CD14-positive monocyte (primary cell): ENCODE measurements around the gene LACC1. TPM values are rescaled to one million over a fixed set of nuclear protein-coding genes. Genes with fewer than 3 reads are reported as not detected.

Experiments
- DNase-seq, 3 donors: peaks; one replicate each; pipeline ENCODE4 v3.0.0-alpha.2; 2011 to 2022
- H2AFZ ChIP-seq: 2 replicates; pipeline ENCODE4 v1.6.0; 2012; ENCODE audit warnings: mild to moderate bottlenecking, low read depth, low read length, inconsistent platforms; ENCODE audit not compliant: insufficient read depth, poor library complexity, severe bottlenecking
- H3K27ac ChIP-seq, 2 donors: 1 replicate in 1 of 2; 2 replicates in 1 of 2; pipeline ENCODE4 v1.5.1; 2012 to 2013; ENCODE audit warnings: low read length in 2 of 2, control low read depth in 1 of 2, inconsistent platforms in 1 of 2, low read depth in 1 of 2, mild to moderate bottlenecking in 1 of 2
- H3K27me3 ChIP-seq, 2 donors: one replicate each; pipeline versions ENCODE4 v1.6.0 to v1.6.1; 2011 to 2013; ENCODE audit warnings: low read length in 2 of 2; ENCODE audit not compliant: control insufficient read depth in 2 of 2, insufficient read depth in 2 of 2
- H3K36me3 ChIP-seq, 2 donors: replicated peaks in 1 of 2; 1 replicate in 1 of 2; 2 replicates in 1 of 2; pipeline versions ENCODE4 v1.5.1 to v1.6.1; 2012 to 2013; ENCODE audit warnings: low read length in 2 of 2, control low read depth in 1 of 2, inconsistent platforms in 1 of 2, mild to moderate bottlenecking in 1 of 2; ENCODE audit not compliant: insufficient read depth in 2 of 2, control insufficient read depth in 1 of 2
- H3K4me1 ChIP-seq, 2 donors: 1 replicate in 1 of 2; 2 replicates in 1 of 2; pipeline versions ENCODE4 v1.5.1 to v1.6.1; 2012 to 2013; ENCODE audit warnings: low read length in 2 of 2, control low read depth in 1 of 2, inconsistent platforms in 1 of 2, mild to moderate bottlenecking in 1 of 2, moderate library complexity in 1 of 2; ENCODE audit not compliant: insufficient read depth in 2 of 2, control insufficient read depth in 1 of 2
- H3K4me2 ChIP-seq: replicated peaks from 2 replicates; pipeline ENCODE3; 2012; ENCODE audit warnings: low read length, moderate library complexity, mild to moderate bottlenecking; ENCODE audit not compliant: poor library complexity, severe bottlenecking; ENCODE audit errors: extremely low read depth
- H3K4me3 ChIP-seq, 3 experiments: fragments of 200-600 bp in 1 of 3; sonication (generic) in 1 of 3; replicated peaks in 1 of 3; 1 replicate in 2 of 3; 2 replicates in 1 of 3; pipeline ENCODE4 v1.5.1; 2011 to 2013; ENCODE audit warnings: low read length in 3 of 3, mild to moderate bottlenecking in 3 of 3, control low read depth in 2 of 3, low read depth in 2 of 3, inconsistent platforms in 1 of 3, moderate library complexity in 1 of 3
- H3K79me2 ChIP-seq: 2 replicates; pipeline ENCODE4 v1.6.0; 2012; ENCODE audit warnings: mild to moderate bottlenecking, control low read depth, inconsistent platforms, low read length, moderate library complexity; ENCODE audit not compliant: insufficient read depth
- H3K9ac ChIP-seq: 2 replicates; pipeline ENCODE4 v1.6.0; 2017; ENCODE audit warnings: low read length, mild to moderate bottlenecking; ENCODE audit not compliant: insufficient read depth, poor library complexity, severe bottlenecking
- H3K9me3 ChIP-seq, 2 donors: replicated peaks in 1 of 2; 1 replicate in 1 of 2; 2 replicates in 1 of 2; pipeline versions ENCODE4 v1.5.1 to v1.6.1; 2012 to 2013; ENCODE audit warnings: low read length in 2 of 2, control low read depth in 1 of 2; ENCODE audit not compliant: control insufficient read depth in 1 of 2, insufficient read depth in 1 of 2
- H4K20me1 ChIP-seq: 2 replicates; pipeline ENCODE4 v1.6.0; 2012; ENCODE audit warnings: mild to moderate bottlenecking, low read length, control low read depth, moderate library complexity; ENCODE audit not compliant: insufficient read depth
- H3K27ac Mint-ChIP-seq, 7 donors: one replicate each; pipeline ENCODE4 v1.8.0; 2020; ENCODE audit warnings: mild to moderate bottlenecking in 7 of 7, mixed read lengths in 7 of 7, moderate library complexity in 6 of 7, inconsistent platforms in 2 of 7
- H3K27me3 Mint-ChIP-seq, 3 donors: one replicate each; pipeline ENCODE4 v1.8.0; 2021 to 2022; ENCODE audit warnings: low read depth in 3 of 3, mild to moderate bottlenecking in 3 of 3, mixed read lengths in 3 of 3, moderate library complexity in 3 of 3, inconsistent platforms in 1 of 3
- H3K36me3 Mint-ChIP-seq, 2 donors: one replicate each; pipeline ENCODE4 v1.8.0; 2020; ENCODE audit warnings: mixed read lengths in 2 of 2, inconsistent platforms in 1 of 2, mild to moderate bottlenecking in 1 of 2
- H3K4me1 Mint-ChIP-seq: one replicate; pipeline ENCODE4 v1.8.0; 2020; ENCODE audit warnings: mild to moderate bottlenecking, mixed read lengths
- H3K4me3 Mint-ChIP-seq, 2 donors: one replicate each; pipeline ENCODE4 v1.8.0; 2020; ENCODE audit warnings: mild to moderate bottlenecking in 2 of 2, mixed read lengths in 2 of 2, moderate library complexity in 1 of 2
- H3K9me3 Mint-ChIP-seq, 7 donors: one replicate each; pipeline ENCODE4 v1.8.0; 2020 to 2022; ENCODE audit warnings: mixed read lengths in 7 of 7, mild to moderate bottlenecking in 6 of 7, moderate library complexity in 6 of 7, inconsistent platforms in 2 of 7
- CTCF ChIP-seq: fragments of 200-600 bp; IDR thresholded peaks from one replicate; pipeline ENCODE4 v1.8.0; 2022; ENCODE audit warnings: antibody characterized with exemption, mild to moderate bottlenecking
- WGBS: methylation state at CpG from one replicate; pipeline ENCODE4 v1.1.5; 2013; ENCODE audit warnings: missing lambda C conversion rate; ENCODE audit not compliant: insufficient coverage; 5-methylcytosine and 5-hydroxymethylcytosine counted together
- intact Hi-C, 2 donors: fragments of 100-400 bp; cut with micrococcal nuclease; formaldehyde crosslinking; loops; one replicate each; pipeline versions ENCODE4 v1.15.0 to v1.15.1; 2023
- polyA plus RNA-seq, 3 donors: library from polyadenylated mRNA; depleted of rRNA in 1 of 3; unstranded in 2 of 3; stranded (reverse) in 1 of 3; fragments of 300-500 nt in 2 of 3; fragments of >200 nt in 1 of 3; fragmentation: Illumina TruSeq in 2 of 3; gene quantifications; 1 replicate in 2 of 3; 2 replicates in 1 of 3; pipeline ENCODE4 v1.2.3, GENCODE V29; 2012 to 2021

Gene LACC1
- polyA plus RNA-seq, 3 donors, result 2.6 to 7.7 (median 5.9) TPM

GRCh38 chr13:43831088-43831487, 48.6 kb upstream of the LACC1 start:
- Histone ChIP-seq H2AFZ (no peak overlapping the region), H3K4me3 (no peak overlapping the region), H3K4me2 (no peak overlapping the region), H3K4me1 (peaks cover 9 to 11% of the 10 kb centered on the region in 2 donors), H3K36me3 (no peaks in the 10 kb centered on the region), H3K27me3 (no peaks in the 10 kb centered on the region), H3K9me3 (no peaks in the 10 kb centered on the region), H3K27ac (no peak overlapping the region), H3K9ac (no peak overlapping the region), H3K79me2 (no peaks in the 10 kb centered on the region), H4K20me1 (no peaks in the 10 kb centered on the region)
- Mint-ChIP-seq H3K36me3 (no peaks in the 10 kb centered on the region), H3K9me3 (no peaks in the 10 kb centered on the region), H3K4me1 (peaks cover 11% of the 10 kb centered on the region), H3K4me3 (no peak overlapping the region), H3K27me3 (no peaks in the 10 kb centered on the region), H3K27ac (no peak overlapping the region)
- intact Hi-C loops, result no loop called here
- no CpG with 5 or more reads among the region's 2 CpGs for WGBS
- no peak for DNase-seq
- no peak for TF ChIP-seq CTCF

GRCh38 chr13:43835701-43836100, 44.0 kb upstream of the LACC1 start:
- no peak overlapping the region for H3K27ac ChIP-seq
- Mint-ChIP-seq H3K27me3 (no peaks in the 10 kb centered on the region), H3K27ac (no peak overlapping the region), H3K9me3 (peaks cover 0 to 4% (median 0%) of the 10 kb centered on the region in 7 donors), H3K4me1 (peaks cover 3% of the 10 kb centered on the region), H3K36me3 (no peaks in the 10 kb centered on the region), H3K4me3 (no peak overlapping the region)
- WGBS, result no CpG with 5 or more reads among the region's 2 CpGs
- TF ChIP-seq CTCF, result no peak
- H4K20me1 ChIP-seq, result no peaks in the 10 kb centered on the region
- no peak overlapping the region for H2AFZ ChIP-seq
- H3K9ac ChIP-seq, result no peak overlapping the region
- H3K4me3 ChIP-seq, result no peak overlapping the region
- H3K36me3 ChIP-seq, result no peaks in the 10 kb centered on the region
- no peak overlapping the region for H3K4me2 ChIP-seq
- no peak for DNase-seq
- intact Hi-C loops, result no loop called here
- no peaks in the 10 kb centered on the region for H3K9me3 ChIP-seq
- no peaks in the 10 kb centered on the region for H3K79me2 ChIP-seq
- peaks cover 2 to 3% of the 10 kb centered on the region in 2 donors for H3K4me1 ChIP-seq
- H3K27me3 ChIP-seq, result no peaks in the 10 kb centered on the region
